Stimulated activated CD4-positive, alpha-beta T cell treated with anti-CD3 and anti-CD28 coated beads, Interleukin-12 subunit alpha, Interleukin-12 subunit beta, amount 100 ng/mL, for 48 hours (primary cell): ENCODE data around the gene OPCML.

ENCODE experiments used
- DNase-seq, 3 donors: peaks; one replicate each; pipeline ENCODE4 v3.0.0-alpha.2; 2020; ENCODE audit warnings: low read depth in 2 of 3, low spot score in 1 of 3

OPCML gene

DNA sequence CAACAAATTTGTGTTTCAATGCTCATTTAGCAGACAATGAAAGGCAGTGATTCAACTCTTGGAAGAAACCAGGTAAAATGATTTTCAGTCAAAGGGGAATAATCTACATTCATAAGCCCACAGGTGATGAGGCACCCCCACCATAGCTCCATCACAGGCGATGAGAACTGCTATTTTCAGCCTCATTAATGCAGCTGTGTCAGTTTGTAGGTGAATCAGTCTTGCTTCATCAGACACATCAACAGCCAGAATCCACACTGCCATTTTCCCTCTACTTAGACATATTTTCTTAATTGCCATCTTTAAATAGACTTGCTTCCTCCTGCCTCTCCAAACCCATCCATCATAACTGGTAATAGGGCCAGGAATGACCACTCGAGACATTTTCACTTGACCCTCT is 701.0 kb downstream of the OPCML start:
- DNase-seq, result no peak

DNA sequence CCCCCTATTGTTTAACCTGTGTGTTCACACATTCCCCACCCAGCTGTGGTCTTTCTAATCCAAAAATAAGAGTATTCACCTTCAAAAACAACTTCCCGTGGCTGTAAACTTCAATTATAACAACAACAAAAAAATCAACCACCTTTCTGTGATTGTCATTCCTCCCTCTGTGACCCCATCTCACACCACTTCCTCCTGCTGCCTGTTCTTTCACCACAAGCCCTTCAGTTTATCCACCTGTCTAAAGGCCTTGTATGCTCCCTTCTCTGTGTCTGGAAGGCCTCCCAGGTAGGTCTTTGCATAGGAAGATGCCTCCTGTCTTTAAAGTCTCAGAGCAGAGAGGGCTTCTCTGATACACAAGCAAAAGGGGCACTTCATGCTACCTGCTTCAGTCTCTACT is 707.7 kb downstream of the OPCML start:
- DNase-seq, result no peak

DNA sequence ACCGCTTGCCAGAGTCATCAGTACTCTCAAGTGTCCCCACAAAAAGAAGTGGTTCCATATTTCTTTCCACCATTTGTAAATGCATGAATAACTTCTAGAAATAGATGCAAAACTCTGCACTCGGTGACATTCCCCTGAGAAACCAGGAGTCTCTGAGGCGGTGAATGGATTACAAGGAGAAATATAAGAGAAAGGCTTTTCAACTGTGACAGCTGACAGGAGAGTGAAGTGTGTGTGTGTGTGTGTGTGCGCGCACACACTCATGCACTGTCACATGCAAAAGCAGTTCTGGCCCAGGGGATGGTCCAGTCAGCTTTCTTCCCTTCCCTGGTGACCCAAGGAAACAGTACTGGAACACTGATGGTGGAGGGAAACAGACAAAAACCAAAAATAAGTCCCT is 710.0 kb downstream of the OPCML start:
- no peak for DNase-seq

DNA sequence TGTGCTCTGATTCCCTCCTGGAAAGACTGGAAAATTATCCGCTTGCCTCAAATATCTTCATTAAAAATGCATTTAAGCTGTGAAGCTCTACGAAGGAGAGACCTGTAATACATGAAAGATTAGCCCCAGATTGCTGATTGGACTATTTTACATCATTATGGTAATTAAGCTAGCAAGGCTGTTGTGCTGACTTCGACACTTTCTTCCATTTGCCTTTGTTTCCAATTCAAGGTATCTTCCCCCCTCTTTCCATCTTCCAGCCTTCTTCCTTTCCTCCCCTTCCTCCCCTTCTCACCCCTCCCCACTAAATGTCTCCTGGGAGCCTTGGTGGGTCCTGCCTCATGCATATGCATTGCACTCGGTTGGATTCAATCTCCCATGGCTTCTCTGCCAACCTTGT is 710.8 kb downstream of the OPCML start:
- DNase-seq, result no peak

DNA sequence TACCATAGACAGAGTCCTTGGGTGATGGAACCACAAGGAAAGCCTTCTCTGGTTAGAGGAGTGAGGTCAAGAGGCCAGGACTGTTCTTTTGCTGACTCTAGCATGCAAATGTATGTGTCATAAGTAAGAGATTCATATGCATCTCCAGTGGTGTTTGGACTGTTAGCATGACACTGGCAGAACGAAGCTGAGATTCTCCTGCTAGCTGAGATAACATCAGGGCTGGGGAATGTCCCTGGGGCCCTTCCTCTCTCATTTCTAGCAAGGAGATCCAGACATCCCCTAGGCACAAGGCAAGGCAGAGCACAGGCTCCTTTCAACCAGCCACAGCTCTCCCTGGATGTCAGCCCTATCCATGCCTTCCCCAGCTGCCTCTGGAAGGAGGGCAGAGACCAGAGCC is 711.3 kb downstream of the OPCML start:
- no peak for DNase-seq

DNA sequence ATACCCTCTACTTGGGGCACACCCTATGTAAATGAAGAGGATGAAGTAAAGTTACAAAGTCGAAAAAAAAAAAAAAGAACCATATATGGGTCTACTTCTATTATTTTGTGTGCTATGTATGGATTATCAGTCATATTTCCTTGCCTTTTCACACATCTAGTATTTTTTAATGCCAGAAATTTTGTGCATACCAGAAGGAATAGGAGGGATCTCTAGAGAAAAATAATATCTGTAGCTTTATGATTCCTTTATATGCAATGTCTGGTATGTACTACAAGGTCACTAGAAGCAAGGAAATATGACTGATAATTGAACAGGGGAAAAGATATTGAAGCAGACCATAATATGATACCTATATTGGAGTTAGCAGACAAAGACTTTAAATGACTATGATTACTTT is 713.4 kb downstream of the OPCML start:
- no peak for DNase-seq

DNA sequence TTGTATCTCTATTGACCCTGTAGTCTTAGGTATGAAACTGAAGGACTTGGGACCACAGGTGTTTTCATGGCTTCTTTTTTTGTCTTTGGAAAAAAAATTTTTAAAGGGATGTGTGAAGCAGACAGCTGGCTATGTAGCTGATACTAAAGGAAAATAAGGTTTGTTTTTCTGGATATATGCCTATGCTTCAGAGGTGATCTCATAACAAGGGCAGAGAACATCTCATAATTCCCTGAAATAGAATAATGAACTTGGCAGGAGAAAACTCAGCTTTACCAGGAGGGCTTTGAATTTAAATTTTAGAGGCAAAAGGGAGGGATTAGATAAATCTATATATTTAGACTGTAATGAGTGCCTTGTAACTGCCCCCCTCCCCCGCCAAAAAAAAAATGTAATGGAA is 714.9 kb downstream of the OPCML start:
- no peak for DNase-seq

DNA sequence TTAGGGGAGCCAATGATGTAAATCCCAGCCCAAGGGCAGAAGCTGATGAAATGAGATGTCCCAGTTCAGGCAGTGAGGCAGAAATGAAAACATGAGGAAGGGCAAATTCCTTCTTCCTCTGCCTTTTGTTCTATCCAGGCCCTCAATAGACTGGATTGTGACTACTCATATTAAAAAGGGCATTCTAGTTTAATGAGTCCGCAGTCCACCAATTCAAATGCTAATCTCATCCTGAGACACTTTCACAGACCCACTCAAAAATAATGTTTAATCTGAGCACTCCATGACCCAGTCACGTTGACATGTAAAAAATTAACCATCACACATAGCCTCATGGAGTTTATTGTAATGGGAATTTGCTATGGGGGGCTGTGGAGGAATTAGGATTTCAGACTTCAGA is 717.9 kb downstream of the OPCML start:
- DNase-seq, result no peak

DNA sequence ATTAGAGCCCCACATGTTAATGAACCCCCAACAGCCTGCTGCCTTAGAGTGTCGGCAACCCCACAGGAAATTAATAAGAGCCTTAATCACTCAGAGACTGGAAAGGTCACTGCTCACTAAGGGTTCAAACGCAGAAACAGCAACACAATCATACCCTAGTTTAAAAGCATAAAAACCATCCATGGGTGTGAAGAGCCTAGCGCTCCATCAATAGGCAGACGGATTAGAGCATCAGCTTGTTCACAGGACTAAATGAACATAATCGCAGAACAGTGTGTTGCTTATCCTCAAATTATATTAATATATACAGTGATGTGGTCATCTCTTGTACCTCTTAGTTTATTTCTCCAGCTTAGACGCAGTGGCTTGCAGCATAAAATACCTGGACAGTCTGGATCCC is 720.7 kb downstream of the OPCML start:
- DNase-seq, result no peak

DNA sequence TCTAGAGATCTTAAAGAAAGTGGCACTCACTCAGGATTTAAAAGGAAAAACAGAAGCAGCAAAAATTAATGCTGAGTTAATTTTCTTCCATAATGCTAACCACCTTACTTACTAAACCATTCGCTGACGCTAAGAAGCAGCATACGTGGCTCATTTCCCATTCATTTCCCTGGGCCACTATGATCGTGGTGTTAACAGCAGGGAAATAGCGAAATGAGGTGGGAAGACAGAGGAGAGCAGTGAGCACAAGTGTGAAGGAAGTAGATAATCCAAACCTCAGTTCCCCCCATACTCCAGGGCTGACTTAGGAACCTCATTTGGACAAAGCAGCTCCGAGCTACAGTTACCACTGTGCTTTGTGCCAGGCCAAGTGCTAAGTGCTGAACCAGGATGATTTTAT is 723.2 kb downstream of the OPCML start:
- no peak for DNase-seq

DNA sequence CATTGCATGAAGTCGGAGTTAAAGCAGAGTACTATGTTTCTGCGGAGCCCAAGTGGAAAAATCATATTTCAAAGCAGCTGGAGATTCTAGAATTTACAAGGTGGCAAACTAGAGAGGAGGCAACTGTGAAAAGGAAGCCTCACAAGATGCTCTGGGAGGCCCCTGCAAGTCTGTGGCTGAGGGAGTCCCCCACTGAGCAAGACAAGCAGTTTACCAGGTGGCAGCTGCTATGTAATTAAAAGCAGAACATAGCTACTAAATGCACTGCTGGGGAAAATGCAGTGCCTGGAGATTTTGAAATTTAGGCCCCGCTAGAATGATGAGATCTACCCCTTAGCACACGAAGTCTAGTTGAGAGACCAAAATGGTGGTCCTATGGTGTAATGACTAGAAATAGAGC is 728.0 kb downstream of the OPCML start:
- DNase-seq, result no peak

DNA sequence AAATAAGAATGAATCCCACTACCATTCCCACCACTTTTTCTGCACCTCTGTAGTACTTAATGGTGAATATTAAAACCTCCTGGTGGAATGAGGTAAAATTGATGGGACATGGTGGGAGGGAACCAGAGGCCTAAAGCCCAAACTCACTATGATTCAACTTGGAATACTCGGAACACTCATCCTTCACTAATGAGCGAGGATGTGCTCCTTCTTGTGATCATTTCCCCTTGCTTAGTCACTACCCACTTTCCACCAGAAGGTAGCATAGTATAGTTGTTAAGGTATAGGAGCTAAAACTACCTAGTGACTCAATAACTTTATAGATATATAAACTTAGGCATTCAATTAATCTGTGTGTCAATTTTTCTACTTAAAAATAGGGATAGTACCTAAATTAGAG is 728.9 kb downstream of the OPCML start:
- DNase-seq, result no peak

DNA sequence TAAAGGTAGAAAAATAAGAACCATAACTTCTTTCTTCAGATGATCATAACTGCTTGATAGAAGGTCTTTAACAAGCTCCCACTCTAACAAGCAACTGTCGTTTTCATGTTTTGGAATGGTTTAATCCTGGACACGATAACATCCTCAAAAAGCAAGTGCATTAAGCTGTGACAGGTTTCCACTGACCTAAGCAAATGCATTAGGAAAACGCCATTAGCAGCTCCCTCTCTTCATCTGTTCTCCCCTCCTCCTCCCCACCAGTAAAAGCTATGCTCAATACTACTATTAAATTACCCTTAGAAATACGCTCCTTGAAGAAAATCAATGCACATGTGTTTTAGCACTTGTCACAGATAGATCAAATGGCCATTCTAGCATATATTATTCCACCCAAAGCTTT is 729.4 kb downstream of the OPCML start:
- no peak for DNase-seq

DNA sequence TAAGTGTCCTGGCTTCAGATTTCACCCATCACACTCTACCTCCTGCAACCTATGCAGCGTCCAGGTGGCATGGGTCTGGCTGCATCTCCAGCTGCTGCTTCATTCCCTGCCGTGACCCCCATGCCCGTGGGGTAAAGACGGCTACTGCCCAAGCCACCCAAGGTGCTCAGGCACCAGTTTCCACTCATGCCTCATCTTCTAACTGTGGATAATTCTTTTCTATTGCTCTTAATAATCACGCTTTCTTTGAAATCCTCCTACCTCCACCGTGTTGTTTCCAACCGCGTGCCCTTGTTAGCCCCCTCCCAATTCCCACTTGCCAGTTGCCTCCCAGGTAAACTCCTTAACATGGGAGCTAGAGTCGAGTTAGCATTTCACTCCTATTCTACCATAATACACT is 738.5 kb downstream of the OPCML start:
- DNase-seq, result no peak

DNA sequence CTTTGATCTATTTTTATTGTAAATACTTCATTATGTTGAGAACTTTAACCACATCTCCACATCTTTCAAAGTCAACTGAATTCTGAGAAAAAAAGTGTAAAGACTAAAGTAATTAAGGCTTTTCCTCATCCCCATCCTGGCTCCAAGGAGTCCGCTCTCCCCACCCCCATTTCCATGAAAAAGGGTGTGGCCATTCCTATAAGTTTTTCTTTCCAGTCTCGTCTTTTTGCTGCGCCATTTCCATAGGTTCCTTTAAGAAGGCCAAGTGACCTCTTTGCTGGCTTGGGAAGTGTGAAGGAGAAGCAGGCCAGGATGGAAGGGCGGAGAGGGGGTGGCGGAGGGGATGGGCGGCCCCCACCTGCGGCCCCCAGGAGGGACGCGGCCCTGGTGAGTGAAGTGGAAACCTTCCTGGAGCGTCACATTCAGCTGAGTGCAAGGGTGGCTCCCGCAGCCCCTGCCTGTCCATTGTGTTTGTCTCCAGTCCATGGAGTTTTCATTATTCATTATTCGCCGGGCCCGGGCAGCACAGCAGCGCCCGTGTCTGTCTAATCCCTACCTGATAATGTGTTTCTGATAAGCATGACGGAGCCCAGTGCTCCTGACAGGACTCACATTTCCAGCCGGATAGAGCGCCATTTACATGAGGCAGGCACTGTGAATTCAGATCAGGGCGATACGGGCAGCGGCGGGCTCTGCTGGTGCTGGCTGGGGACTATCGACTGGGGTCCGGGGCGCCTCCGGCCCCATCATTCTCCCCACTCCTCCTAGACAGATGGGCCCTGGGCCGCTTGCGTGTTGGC is 739.8 kb downstream of the OPCML start:
- no peak for DNase-seq

DNA sequence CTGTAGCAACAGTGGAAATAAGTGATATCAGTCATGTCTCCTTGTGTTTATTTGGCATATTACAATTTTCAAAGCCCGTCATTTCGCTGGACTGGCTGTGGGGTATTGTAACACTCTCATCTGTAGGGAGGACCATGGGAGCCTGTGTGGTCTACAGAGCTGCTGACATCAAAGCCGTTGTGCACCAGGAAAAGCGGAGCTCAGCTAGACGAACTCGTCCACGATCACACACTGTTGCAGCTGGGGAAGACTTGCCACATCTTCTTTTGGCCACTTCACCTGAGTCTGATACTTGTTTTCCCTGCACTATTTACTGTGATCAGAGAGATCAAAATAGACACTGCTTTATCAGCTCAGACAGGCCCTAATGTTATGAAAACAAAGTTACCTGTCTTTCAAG is 741.3 kb downstream of the OPCML start:
- DNase-seq, result no peak

DNA sequence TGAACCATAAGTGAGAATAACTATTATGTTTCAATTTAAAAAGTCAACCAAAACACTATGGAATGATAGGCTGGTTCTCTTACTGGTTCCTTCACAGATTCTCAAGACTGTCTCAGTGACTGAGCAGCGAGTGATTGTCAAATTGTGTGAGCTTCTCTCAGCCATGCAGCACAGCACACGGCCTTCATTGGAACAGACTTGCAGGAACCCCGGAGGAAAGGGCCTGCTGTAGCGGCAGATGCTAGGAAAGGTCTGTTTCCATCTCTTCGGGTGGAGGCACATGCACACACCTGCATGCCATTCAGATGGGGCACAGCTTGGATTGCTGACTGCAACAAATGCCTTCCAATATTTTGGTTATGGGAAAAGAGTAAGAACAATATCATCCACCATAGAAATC is 741.8 kb downstream of the OPCML start:
- DNase-seq, result no peak

DNA sequence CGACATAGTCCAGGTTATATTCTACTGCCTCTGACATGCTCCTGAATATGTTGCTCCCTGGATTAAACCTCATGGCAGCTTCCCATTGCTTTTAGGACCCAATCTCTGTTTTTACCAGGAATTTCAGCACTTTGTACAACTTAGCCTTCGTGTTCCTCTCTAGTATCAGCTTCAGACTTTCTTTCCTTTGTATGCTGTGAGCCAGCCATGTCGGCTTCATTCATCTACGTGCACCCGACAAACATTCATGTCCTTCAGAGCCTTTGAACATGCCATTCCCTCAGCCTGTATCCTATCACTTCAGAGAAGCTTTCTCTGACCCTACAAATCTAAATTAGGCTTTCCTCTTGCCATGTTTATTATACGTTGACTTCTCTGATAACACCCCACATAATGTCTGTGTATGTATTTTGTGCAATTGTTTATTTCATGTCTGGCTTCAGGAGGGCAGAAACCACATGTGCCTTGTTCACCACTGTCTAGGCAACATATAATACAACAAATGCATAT is 743.4 kb downstream of the OPCML start:
- no peak for DNase-seq

DNA sequence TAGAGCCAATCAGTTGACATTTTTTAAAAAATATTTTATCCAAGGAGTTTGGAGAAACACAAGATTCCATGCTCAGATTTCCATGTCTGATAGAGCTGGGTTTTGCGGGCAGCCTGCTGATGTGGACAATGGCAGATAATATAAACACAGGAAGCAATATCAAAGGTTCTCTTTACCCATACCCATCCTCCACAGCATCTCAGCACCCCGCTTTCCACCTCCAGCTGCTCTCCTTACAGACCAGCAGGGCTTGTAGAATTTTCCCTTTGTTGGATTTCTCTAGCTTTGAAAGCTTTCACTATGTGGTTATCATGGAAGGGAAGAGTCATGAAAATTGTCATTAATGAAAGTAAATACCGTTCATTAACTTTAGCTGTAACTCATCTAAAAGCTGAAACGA is 746.4 kb downstream of the OPCML start:
- DNase-seq, result no peak

DNA sequence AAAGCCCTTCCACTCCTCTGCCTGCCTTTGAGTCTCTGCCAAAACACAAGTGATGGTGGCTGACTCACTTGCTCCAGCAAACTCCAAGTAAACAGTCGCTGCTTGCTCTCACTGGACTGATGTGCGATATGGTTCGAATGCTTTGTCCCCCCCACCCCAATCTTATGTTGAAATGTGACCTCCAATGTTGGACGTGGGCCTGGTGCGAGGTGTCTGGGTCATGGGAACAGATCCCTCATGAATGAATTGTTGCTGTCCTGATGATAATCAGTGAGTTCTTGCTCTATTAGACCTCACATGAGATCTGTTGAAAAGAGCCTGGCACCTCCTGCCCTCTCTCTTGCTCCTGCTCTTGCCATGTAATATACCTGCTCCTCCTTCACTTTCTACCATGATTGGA is 747.9 kb downstream of the OPCML start:
- DNase-seq, result no peak

DNA sequence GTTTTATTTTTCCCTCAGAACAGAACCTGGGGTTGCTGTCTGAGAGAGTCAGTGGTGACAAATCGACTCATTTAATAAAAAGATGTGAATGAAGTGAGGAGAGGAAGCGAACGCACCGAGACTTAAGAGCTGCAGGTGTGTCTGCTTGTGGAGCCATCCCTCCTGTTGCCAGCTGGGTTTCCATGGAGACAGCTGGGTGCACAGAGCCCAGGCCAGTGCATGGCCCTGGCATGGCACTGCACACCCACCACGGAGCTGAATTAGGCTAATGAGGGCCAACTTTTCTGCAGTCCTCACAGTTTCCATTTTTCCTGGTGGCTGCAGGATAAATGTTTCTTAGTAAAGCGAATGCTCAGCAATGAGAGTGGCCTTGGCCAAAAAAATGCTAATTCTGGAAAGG is 750.2 kb downstream of the OPCML start:
- DNase-seq, result no peak

DNA sequence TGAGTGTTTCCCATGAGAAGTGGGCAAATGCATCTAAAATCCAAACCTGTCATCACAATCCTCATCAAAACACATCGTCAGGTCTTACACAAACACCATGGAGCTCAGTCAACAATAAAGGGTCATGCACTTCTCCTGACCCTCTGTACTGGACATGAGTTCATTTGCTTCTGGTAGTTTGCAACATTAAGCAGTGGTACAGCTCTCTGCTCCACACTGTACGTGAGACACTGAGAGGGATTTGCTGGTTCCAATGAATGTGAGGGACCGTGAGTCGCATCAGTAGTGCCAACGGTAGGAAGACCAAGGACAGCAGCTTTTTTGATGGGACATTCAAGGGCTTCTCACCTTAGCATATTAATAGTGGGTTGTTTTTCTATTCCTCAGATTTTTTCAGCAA is 752.3 kb downstream of the OPCML start:
- no peak for DNase-seq

DNA sequence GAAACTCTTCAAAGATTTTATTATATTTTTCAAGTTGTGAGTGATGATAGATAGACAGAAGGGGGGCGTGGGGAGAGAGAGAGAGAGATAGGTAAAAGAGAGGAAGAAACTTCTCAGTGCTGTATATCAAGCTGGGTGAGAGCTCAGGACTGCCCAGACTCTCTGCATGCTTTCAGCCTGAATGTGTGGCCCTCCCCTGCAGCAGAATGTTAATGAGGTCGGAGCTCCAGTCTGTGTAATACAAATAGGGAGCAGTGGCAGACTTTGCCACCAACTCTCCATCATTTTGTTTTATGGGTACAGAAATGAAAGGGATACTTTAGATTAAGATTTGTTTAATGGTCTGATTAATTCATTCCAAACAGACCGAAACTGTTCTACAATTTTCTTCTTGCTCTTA is 752.8 kb downstream of the OPCML start:
- no peak for DNase-seq
